ENCODE data around the gene TLR1.

TLR1 gene

DNA sequence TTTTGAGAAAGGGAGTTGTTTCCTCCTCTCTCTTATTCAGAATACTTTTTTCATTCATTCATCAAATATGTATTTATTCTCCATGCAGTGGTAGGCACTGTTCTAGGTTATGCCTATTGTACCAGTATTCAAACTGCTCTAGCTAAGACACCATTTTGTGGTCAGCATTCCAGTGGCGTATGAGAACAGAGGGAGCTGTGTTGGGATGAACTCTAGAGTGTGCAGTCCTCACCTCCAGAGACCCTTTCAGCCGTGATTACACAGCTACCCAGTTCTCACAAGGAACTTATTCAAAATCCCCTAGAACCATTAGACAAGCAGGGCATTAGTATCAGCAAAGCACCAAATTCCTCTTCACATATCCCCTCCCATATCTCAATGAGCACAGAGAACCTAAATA is 4.2 kb downstream of the TLR1 start:
- ChIA-PET POLR2A (ENCODE audit: low non-redundant PET) (no interaction called here), CTCF (no interaction called here)
- no peak overlapping the region for H3K27ac ChIP-seq
- TF ChIP-seq, protein P1, sequence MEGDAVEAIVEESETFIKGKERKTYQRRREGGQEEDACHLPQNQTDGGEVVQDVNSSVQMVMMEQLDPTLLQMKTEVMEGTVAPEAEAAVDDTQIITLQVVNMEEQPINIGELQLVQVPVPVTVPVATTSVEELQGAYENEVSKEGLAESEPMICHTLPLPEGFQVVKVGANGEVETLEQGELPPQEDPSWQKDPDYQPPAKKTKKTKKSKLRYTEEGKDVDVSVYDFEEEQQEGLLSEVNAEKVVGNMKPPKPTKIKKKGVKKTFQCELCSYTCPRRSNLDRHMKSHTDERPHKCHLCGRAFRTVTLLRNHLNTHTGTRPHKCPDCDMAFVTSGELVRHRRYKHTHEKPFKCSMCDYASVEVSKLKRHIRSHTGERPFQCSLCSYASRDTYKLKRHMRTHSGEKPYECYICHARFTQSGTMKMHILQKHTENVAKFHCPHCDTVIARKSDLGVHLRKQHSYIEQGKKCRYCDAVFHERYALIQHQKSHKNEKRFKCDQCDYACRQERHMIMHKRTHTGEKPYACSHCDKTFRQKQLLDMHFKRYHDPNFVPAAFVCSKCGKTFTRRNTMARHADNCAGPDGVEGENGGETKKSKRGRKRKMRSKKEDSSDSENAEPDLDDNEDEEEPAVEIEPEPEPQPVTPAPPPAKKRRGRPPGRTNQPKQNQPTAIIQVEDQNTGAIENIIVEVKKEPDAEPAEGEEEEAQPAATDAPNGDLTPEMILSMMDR (conservative IDR thresholded peaks at IDR 0.05; ENCODE audit: low read depth): no peak
- DNase-seq (ENCODE audit: low spot score): no peak

DNA sequence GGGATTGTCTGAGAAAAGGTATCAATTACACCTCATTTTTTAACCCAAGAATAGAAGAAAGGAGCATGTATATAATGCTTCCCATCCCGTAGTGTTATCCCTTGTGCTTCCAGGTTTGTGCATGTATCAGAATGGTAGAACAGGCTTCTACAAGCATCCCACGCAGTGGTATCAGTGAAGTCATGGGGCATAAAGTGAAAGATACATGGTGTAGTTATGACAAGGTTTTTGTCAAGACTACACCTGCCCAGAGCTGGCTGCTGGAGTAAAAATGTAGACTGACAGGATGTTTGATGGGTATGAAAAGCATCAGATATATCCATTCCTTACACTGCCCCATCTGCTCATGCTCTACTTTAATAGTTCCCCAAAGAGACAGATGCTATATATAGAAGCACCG is 9.5 kb downstream of the TLR1 start:
- ChIA-PET CTCF (interaction anchor here (0.5 to 1.1 kb wide), 3 partner anchors 12 to 713 kb away, joined by 3 to 5 read pairs (median 3); partner anchors contain the start of gene TLR10), POLR2A (ENCODE audit: low non-redundant PET) (no interaction called here)
- no peak for DNase-seq (ENCODE audit: low spot score)
- H3K27ac ChIP-seq: no peak overlapping the region
- TF ChIP-seq, protein P1 (conservative IDR thresholded peaks at IDR 0.05; ENCODE audit: low read depth): no peak

DNA sequence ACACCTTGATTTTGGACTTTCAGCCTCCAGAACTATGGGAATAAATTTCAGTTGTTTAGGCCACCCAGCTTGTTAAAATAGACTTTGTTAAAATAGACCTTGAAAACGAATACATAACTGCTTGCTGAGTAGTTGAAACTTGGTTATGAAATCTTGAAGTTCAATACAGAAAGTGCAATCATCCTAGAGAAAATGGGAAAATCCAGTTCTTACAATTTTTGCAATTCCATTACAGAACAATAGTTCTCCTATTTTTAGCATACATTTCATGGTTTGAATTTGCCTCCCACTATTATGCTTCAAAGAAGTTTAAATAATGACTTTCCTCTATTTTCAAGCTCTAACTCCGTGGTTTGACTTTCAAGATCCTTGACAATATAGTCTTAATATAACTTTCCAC is 10.5 kb downstream of the TLR1 start:
- DNase-seq (ENCODE audit: low spot score): no peak
- ChIA-PET POLR2A (ENCODE audit: low non-redundant PET) (no interaction called here), CTCF (interaction anchor here (0.7 kb wide), 1 partner anchor 488 kb away, joined by 3 read pairs; no protein-coding TSS in a partner anchor)
- no peak overlapping the region for H3K27ac ChIP-seq
- TF ChIP-seq, protein P1 (conservative IDR thresholded peaks at IDR 0.05; ENCODE audit: low read depth): no peak

DNA sequence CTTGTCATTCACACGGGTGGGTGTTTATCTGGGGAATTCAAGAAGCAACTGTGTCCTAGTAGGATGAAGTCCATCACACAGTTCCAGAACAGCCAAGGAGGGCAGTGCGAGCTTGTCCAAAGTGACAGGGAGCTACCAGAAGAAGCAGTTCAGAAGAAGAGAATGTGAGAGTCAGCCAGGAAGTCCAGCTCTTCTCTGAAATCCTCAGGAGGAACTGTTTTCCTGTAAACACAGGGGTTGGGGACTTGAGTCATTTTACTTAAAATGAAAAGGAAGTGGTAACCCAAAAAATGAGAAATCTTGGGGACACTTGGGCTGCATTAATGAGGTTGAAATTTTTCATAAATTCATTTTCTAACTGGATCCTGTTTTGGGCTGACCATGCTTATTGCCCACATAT is 13.6 kb downstream of the TLR1 start:
- POLR2A ChIA-PET (ENCODE audit: low non-redundant PET): interaction anchor here (0.5 kb wide), 1 partner anchor 636 kb away, joined by 4 read pairs; no protein-coding TSS in a partner anchor
- H3K27ac ChIP-seq: no peak overlapping the region
- TF ChIP-seq, protein P1 (conservative IDR thresholded peaks at IDR 0.05; ENCODE audit: low read depth): no peak
- CTCF ChIA-PET: no interaction called here
- no peak for DNase-seq (ENCODE audit: low spot score)

DNA sequence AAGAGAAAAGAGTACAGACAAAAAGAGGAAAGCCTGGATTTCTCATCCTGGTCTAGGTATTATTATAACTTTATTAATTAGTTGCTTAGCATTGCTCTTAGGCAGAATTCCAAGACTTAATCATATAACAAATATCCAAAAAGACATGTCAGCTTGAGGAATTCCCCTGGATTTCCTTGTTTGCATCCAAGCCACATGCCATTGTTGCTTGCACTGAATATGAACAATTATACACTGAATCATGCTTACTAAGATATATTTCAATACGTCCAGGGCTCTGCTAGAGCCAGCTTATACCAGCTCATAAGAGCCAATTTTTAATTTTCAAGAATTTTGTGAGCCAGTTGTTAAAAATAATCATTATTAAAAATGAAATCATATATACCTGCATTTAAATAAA is 16.3 kb downstream of the TLR1 start:
- peak; percentile 15 for DNase-seq (ENCODE audit: low spot score)
- TF ChIP-seq, protein P1 (conservative IDR thresholded peaks at IDR 0.05; ENCODE audit: low read depth): no peak
- H3K27ac ChIP-seq: no peak overlapping the region
- ChIA-PET CTCF (interaction anchor here (1.4 kb wide), 1 partner anchor 29 kb away, joined by 5 read pairs; no protein-coding TSS in a partner anchor), POLR2A (ENCODE audit: low non-redundant PET) (no interaction called here)

DNA sequence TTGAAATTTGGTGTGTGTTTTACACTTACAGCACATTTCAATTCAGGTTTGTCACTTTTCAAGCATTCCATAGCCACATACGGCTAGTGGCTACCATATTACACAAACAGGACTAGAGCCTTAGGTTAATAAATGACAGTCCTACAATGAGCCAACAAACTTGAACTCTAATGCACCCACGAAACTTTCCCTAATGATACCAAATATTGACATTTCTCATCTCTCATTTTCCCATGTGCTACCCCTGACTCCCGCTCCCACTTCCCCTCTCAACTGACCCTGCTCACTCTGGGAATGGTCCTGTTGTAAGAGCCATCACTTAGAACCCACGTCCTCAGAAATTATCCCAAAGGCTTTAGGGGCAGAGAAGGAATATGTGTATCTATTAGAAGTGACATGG is 16.9 kb downstream of the TLR1 start:
- TF ChIP-seq, protein P1 (conservative IDR thresholded peaks at IDR 0.05; ENCODE audit: low read depth): no peak
- ChIA-PET CTCF (no interaction called here), POLR2A (ENCODE audit: low non-redundant PET) (no interaction called here)
- no peak overlapping the region for H3K27ac ChIP-seq
- DNase-seq (ENCODE audit: low spot score): no peak
